A549 (cell line): Measurements from ENCODE around the gene ATP5PD. TPM values are rescaled to one million over a fixed set of nuclear protein-coding genes. Genes with fewer than 3 reads are reported as not detected.

Experiments used
- ATAC-seq, 2 experiments: fragments of 200-7000 bp in 1 of 2; fragments of >200 bp in 1 of 2; cut with Nextera tagmentation in 1 of 2; cut with Tn5 transposase in 1 of 2; 3 replicates each; pipeline versions ENCODE4 v1.8.0 to v1.9.1; 2018 to 2020; ENCODE audit warnings: mild to moderate bottlenecking in 1 of 2, moderate library complexity in 1 of 2
- CTCF ChIA-PET: fragments of 300-600 bp; sonication (Branson Sonifier 250); formaldehyde crosslinking; extraction: SDS; loops from one replicate; lab custom pipeline; 2021; ENCODE audit warnings: antibody characterized with exemption, inconsistent platforms; lab: Yijun Ruan, JAX
- POLR2A ChIA-PET: fragments of 350-600 bp; formaldehyde crosslinking; extraction: SDS; loops from one replicate; lab custom pipeline; 2021; ENCODE audit warnings: antibody characterized with exemption, inconsistent platforms; lab: Yijun Ruan, JAX
- DNase-seq, 2 experiments: peaks; one replicate each; pipeline versions ENCODE4 v3.0.0 to v3.0.0-alpha.2; 2011 to 2016; ENCODE audit warnings: low read depth in 1 of 2, low spot score in 1 of 2
- FAIRE-seq: peaks from 2 replicates; lab custom pipeline; 2011; peaks lifted over from hg19 to GRCh38; lab: Jason Lieb, UNC
- H3K27ac ChIP-seq, 2 experiments: fragments of >200 bp; sonication (Bioruptor Twin); formaldehyde crosslinking; 3 replicates each; pipeline ENCODE4 v1.5.1; 2016 to 2017
- H3K4me1 ChIP-seq: fragments of >200 bp; sonication (Bioruptor Twin); formaldehyde crosslinking; 3 replicates; pipeline ENCODE4 v1.6.1; 2016
- H3K4me2 ChIP-seq: fragments of >200 bp; sonication (Bioruptor Twin); formaldehyde crosslinking; 3 replicates; pipeline ENCODE4 v1.6.1; 2016
- H3K4me3 ChIP-seq: fragments of >200 bp; sonication (Bioruptor Twin); formaldehyde crosslinking; 3 replicates; pipeline ENCODE4 v1.5.1; 2016
- H3K9me3 ChIP-seq: fragments of >200 bp; sonication (Bioruptor Twin); formaldehyde crosslinking; 3 replicates; pipeline ENCODE4 v1.6.1; 2016
- BHLHE40 ChIP-seq: IDR thresholded peaks from 2 replicates; pipeline ENCODE4 v1.6.1; 2012; ENCODE audit warnings: low read depth, low read length, inconsistent platforms
- CBX8 ChIP-seq: fragments of 200-600 bp; sonication (generic); IDR thresholded peaks from 2 replicates; pipeline ENCODE4 v1.6.1; 2016
- CEBPB ChIP-seq, 2 experiments: fragments of >200 bp in 1 of 2; sonication (Bioruptor Twin) in 1 of 2; formaldehyde crosslinking in 1 of 2; IDR thresholded peaks; 2 replicates each; pipeline ENCODE4 v1.6.1; 2012 to 2016
- EHF ChIP-seq: fragments of 250-450 bp; sonication (Bioruptor Pico); IDR thresholded peaks from 2 replicates; pipeline ENCODE4 v1.5.0; 2020; ENCODE audit warnings: mild to moderate bottlenecking
- ESRRA ChIP-seq: fragments of 150-350 bp; IDR thresholded peaks from 2 replicates; pipeline ENCODE4 v1.6.1; 2014; ENCODE audit warnings: mild to moderate bottlenecking, low read length, borderline replicate concordance
- FOSL2 ChIP-seq, 2 experiments: fragments of 450-650 bp in 1 of 2; fragments of >200 bp in 1 of 2; sonication (Bioruptor Twin) in 1 of 2; formaldehyde crosslinking; IDR thresholded peaks; 2 replicates each; pipeline versions ENCODE4 v1.5.0 to v1.6.1; 2016 to 2020; ENCODE audit warnings: mild to moderate bottlenecking in 1 of 2, moderate library complexity in 1 of 2
- GATA3 ChIP-seq: IDR thresholded peaks from 2 replicates; pipeline ENCODE4 v1.6.1; 2012; ENCODE audit warnings: borderline replicate concordance
- HDAC2 ChIP-seq: fragments of 200-600 bp; sonication (generic); IDR thresholded peaks from 2 replicates; pipeline ENCODE4 v1.6.1; 2016
- HEYL ChIP-seq: fragments of 250-450 bp; sonication (Bioruptor Pico); IDR thresholded peaks from 2 replicates; pipeline ENCODE4 v1.8.0; 2021; ENCODE audit warnings: mild to moderate bottlenecking, moderate library complexity
- HOXB5 ChIP-seq: fragments of 250-450 bp; sonication (Bioruptor Pico); IDR thresholded peaks from 2 replicates; pipeline ENCODE4 v1.5.0; 2020; ENCODE audit warnings: mild to moderate bottlenecking, moderate library complexity
- JUN ChIP-seq, 2 experiments: fragments of >200 bp; sonication (Bioruptor Twin); formaldehyde crosslinking; IDR thresholded peaks; 2 replicates in 1 of 2; 3 replicates in 1 of 2; pipeline ENCODE4 v1.6.1; 2016 to 2017
- KDM5A ChIP-seq: fragments of 200-600 bp; sonication (generic); IDR thresholded peaks from 2 replicates; pipeline ENCODE4 v1.6.1; 2016; ENCODE audit warnings: antibody characterized with exemption, mild to moderate bottlenecking
- MAZ ChIP-seq: fragments of 150-350 bp; IDR thresholded peaks from 2 replicates; pipeline ENCODE4 v1.6.1; 2014; ENCODE audit warnings: antibody characterized with exemption, low read depth, low read length, borderline replicate concordance
- NR3C1 ChIP-seq: fragments of >200 bp; sonication (Bioruptor Twin); formaldehyde crosslinking; IDR thresholded peaks from 3 replicates; pipeline ENCODE4 v1.6.1; 2017
- PHF8 ChIP-seq: fragments of 200-600 bp; sonication (generic); IDR thresholded peaks from 2 replicates; pipeline ENCODE4 v1.6.1; 2016; ENCODE audit warnings: low read depth, mild to moderate bottlenecking, antibody characterized with exemption, moderate library complexity, borderline replicate concordance
- POLR2A ChIP-seq: IDR thresholded peaks from 2 replicates; pipeline ENCODE4 v1.6.1; 2012; ENCODE audit warnings: mild to moderate bottlenecking, low read length
- POLR2AphosphoS2 ChIP-seq: conservative IDR thresholded peaks from 2 replicates; pipeline ENCODE4 v1.6.1; 2012; ENCODE audit warnings: low read length, improper control_type of control experiment, inconsistent platforms
- RAD21 ChIP-seq, 2 experiments: fragments of >200 bp in 1 of 2; sonication (Bioruptor Twin) in 1 of 2; formaldehyde crosslinking in 1 of 2; IDR thresholded peaks in 1 of 2; conservative IDR thresholded peaks in 1 of 2; 2 replicates in 1 of 2; 3 replicates in 1 of 2; pipeline ENCODE4 v1.6.1; 2012 to 2018; ENCODE audit warnings: inconsistent platforms in 1 of 2
- RARB ChIP-seq: fragments of 250-450 bp; sonication (Bioruptor Pico); IDR thresholded peaks from 2 replicates; pipeline ENCODE4 v1.8.0; 2021; ENCODE audit warnings: mild to moderate bottlenecking, moderate library complexity
- RCOR1 ChIP-seq: fragments of 150-350 bp; IDR thresholded peaks from 2 replicates; pipeline ENCODE4 v1.6.1; 2014; ENCODE audit warnings: antibody characterized with exemption, low read length, low read depth
- RFX5 ChIP-seq: fragments of 450-650 bp; IDR thresholded peaks from 2 replicates; pipeline ENCODE4 v1.7.1; 2014; ENCODE audit warnings: antibody characterized with exemption, mild to moderate bottlenecking, moderate library complexity
- RNF2 ChIP-seq: fragments of 200-600 bp; sonication (generic); IDR thresholded peaks from 2 replicates; pipeline ENCODE4 v1.6.1; 2016; ENCODE audit warnings: low read depth, mild to moderate bottlenecking, antibody characterized with exemption, moderate library complexity, borderline replicate concordance
- SMC3 ChIP-seq: fragments of >200 bp; sonication (Bioruptor Twin); formaldehyde crosslinking; IDR thresholded peaks from 3 replicates; pipeline ENCODE4 v1.6.1; 2018; ENCODE audit warnings: inconsistent platforms
- ZC3H11A ChIP-seq: fragments of 450-650 bp; IDR thresholded peaks from 2 replicates; pipeline ENCODE4 v1.6.1; 2014; ENCODE audit warnings: antibody characterized with exemption, mild to moderate bottlenecking
- ZFP36 ChIP-seq: fragments of 450-650 bp; IDR thresholded peaks from 2 replicates; pipeline ENCODE4 v1.6.1; 2014; ENCODE audit warnings: borderline replicate concordance; ENCODE audit not compliant: partially characterized antibody
- WGBS: methylation state at CpG from one replicate; pipeline ENCODE4 v1.1.6; 2017; ENCODE audit errors: missing lambda C conversion rate; 5-methylcytosine and 5-hydroxymethylcytosine counted together
- polyA minus RNA-seq: library from RNA; depleted of rRNA, polyadenylated mRNA; stranded (reverse); fragments of >200 nt; gene quantifications from 2 replicates; pipeline ENCODE4 v1.2.3, GENCODE V29; 2011; rRNA and poly(A)+ RNA removed
- polyA plus RNA-seq, 4 experiments: library from polyadenylated mRNA; depleted of rRNA in 3 of 4; stranded (reverse); fragments of >200 nt; fragmentation: RNase III in 1 of 4; extraction: RNeasy Plus Mini Kit Qiagen cat#74134 plus additional on column Dnase treatment in 1 of 4; gene quantifications; 2 replicates in 3 of 4; 3 replicates in 1 of 4; pipeline ENCODE4 v1.2.3, GENCODE V29; 2011 to 2017
- TF ChIP-seq, protein P1 (sequence below): IDR thresholded peaks from 2 replicates; pipeline ENCODE4 v1.6.1; 2012
- TF ChIP-seq, protein P2 (sequence below): fragments of 250-450 bp; sonication (Bioruptor Pico); IDR thresholded peaks from 2 replicates; pipeline ENCODE4 v1.5.0; 2020; ENCODE audit warnings: low read depth, mild to moderate bottlenecking, moderate library complexity
- TF ChIP-seq, protein P3 (sequence below): IDR thresholded peaks from 2 replicates; pipeline ENCODE4 v1.6.1; 2012; ENCODE audit warnings: low read depth, borderline replicate concordance
- TF ChIP-seq, protein P4 (sequence below): fragments of 450-650 bp; IDR thresholded peaks from 2 replicates; pipeline ENCODE4 v1.6.1; 2014; ENCODE audit warnings: antibody characterized with exemption
- TF ChIP-seq, protein P5 (sequence below): fragments of >200 bp; sonication (Bioruptor Twin); formaldehyde crosslinking; IDR thresholded peaks from 3 replicates; pipeline ENCODE4 v1.6.1; 2016

ATP5PD gene
- polyA plus RNA-seq (2011; rRNA removed) (314 and 333 TPM in 2 replicates), polyA plus RNA-seq (2017; fragmentation: RNase III; extraction: RNeasy Plus Mini Kit Qiagen cat#74134 plus additional on column Dnase treatment) (429 to 463 TPM (median 440 TPM) in 3 replicates), polyA minus RNA-seq (103 and 169 TPM in 2 replicates)
- polyA plus RNA-seq (2012; cell fraction: cytosol; rRNA removed), result 255 and 282 TPM in 2 replicates
- 105 and 172 TPM in 2 replicates for polyA plus RNA-seq (2012; cell fraction: nucleus; rRNA removed)

DNA sequence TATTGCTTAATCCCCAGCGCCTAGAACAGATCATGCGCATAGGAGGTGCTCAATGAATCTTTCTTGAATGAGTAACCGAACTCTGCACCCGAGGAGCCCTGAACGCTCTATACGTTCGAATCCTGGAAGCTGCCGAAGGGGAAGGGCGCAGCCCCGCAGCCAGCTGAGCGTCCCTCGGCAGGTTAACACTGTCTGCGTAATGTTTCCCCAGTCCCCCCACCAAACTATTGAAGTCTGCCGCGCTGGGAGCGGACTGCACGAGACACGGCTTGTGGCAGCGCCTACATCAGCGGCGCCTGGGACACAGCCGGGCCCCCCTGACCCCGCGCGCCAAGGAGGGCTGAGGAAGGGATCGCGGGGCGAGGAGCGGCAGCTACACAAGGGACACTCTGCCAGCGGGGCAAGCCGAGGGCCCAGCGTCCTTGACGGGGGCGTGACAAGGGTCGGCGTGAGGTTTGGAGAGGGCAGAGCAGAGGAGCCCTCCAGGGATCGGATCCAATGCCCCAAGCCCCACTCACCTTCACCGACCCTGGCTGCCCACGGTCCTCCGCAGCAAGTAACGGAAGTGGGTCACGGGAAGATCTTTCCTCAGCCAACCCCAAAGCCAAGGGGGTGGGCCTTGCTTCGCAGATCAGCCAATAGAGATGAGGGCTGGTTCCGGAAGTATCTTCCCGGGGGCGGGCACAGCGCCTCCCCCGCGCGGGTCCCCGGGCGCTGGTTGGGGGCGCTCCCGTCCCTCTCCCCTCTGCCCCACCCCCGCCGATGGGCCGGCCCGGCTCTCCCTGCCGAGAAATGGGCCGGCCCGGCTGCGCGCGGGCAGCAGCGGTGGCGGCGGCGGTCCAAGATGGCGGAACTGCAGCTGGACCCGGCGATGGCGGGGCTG, at the start of gene ATP5PD, which contains the start of gene KCTD2:
Gene ATP5PD (minus strand): TSS at position 563 of the 883 bp plus-strand sequence. CDS start 4,319 bp downstream, outside the sequence.
Gene KCTD2 (plus strand): TSS at position 819 of the 883 bp plus-strand sequence. CDS start 26 bp downstream, at position 845.
- 1% methylated on average over 34 of the region's 72 CpGs for WGBS
- POLR2A ChIA-PET, result interaction anchor here (0.6 to 2.7 kb wide), 10 partner anchors 10 to 63 kb away, joined by 3 to 21 read pairs (median 4); partner anchors contain the start of genes ARMC7, MRPL58 and SLC16A5
- peaks cover 16% of the 10 kb centered on the region for H3K4me1 ChIP-seq
- peak; percentile 68 for FAIRE-seq
- H3K4me2 ChIP-seq, result peak within 1 kb of the TSS; percentile 97
- H3K4me3 ChIP-seq, result peak within 1 kb of the TSS; percentile 94
- peak within 1 kb of the TSS; percentile 93 to 97 for H3K27ac ChIP-seq
- no peaks in the 10 kb centered on the region for H3K9me3 ChIP-seq
- peak; percentile 98 to 99 for ATAC-seq
- 0 out of 2 replicates have a peak, but pooled peaks have one; percentile 26 for TF ChIP-seq GATA3
- peak in 1 of 2 experiments; percentile 91 for TF ChIP-seq JUN (IDR thresholded peaks at IDR 0.05)
- TF ChIP-seq EHF (CRISPR knock-in tag), result no peak
- TF ChIP-seq, protein P1, sequence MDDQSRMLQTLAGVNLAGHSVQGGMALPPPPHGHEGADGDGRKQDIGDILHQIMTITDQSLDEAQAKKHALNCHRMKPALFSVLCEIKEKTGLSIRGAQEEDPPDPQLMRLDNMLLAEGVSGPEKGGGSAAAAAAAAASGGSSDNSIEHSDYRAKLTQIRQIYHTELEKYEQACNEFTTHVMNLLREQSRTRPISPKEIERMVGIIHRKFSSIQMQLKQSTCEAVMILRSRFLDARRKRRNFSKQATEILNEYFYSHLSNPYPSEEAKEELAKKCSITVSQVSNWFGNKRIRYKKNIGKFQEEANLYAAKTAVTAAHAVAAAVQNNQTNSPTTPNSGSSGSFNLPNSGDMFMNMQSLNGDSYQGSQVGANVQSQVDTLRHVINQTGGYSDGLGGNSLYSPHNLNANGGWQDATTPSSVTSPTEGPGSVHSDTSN, result peak; percentile 85
- TF ChIP-seq, protein P2, sequence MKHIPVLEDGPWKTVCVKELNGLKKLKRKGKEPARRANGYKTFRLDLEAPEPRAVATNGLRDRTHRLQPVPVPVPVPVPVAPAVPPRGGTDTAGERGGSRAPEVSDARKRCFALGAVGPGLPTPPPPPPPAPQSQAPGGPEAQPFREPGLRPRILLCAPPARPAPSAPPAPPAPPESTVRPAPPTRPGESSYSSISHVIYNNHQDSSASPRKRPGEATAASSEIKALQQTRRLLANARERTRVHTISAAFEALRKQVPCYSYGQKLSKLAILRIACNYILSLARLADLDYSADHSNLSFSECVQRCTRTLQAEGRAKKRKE (CRISPR knock-in tag), result no peak
- peak; percentile 56; the same call in 1 of the 2 replicates for TF ChIP-seq KDM5A
- TF ChIP-seq CEBPB (IDR thresholded peaks at IDR 0.05), result peak in 1 of 2 experiments; percentile 75; a peak in 2 of 4 replicates
- TF ChIP-seq, protein P3, sequence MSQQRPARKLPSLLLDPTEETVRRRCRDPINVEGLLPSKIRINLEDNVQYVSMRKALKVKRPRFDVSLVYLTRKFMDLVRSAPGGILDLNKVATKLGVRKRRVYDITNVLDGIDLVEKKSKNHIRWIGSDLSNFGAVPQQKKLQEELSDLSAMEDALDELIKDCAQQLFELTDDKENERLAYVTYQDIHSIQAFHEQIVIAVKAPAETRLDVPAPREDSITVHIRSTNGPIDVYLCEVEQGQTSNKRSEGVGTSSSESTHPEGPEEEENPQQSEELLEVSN, result peak; percentile 47; the same call in 1 of the 2 replicates
- TF ChIP-seq PHF8, result peak; percentile 85
- TF ChIP-seq BHLHE40, result peak; percentile 53
- 0 out of 2 replicates have a peak, but pooled peaks have one; percentile 62 for TF ChIP-seq ESRRA
- no peak for TF ChIP-seq NR3C1
- no peak for TF ChIP-seq HDAC2
- no peak for TF ChIP-seq HEYL (CRISPR knock-in tag)
- TF ChIP-seq CBX8, result no peak
- TF ChIP-seq ZFP36, result no peak
- TF ChIP-seq, protein P4, sequence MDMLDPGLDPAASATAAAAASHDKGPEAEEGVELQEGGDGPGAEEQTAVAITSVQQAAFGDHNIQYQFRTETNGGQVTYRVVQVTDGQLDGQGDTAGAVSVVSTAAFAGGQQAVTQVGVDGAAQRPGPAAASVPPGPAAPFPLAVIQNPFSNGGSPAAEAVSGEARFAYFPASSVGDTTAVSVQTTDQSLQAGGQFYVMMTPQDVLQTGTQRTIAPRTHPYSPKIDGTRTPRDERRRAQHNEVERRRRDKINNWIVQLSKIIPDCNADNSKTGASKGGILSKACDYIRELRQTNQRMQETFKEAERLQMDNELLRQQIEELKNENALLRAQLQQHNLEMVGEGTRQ, result peak; percentile 19; the same call in 1 of the 2 replicates
- TF ChIP-seq POLR2A, result peak; percentile 90
- TF ChIP-seq SMC3, result no peak; the same call in 2 of the 3 replicates
- no peak for TF ChIP-seq RNF2
- no peak for TF ChIP-seq RCOR1
- TF ChIP-seq RAD21 (conservative IDR thresholded peaks at IDR 0.05 in 1 of 2, IDR thresholded peaks at IDR 0.05 in 1 of 2), result 0 out of 5 replicates have a peak, but pooled peaks of 1 of the 2 experiments have one; percentile 21
- no peak for TF ChIP-seq RARB (CRISPR knock-in tag)
- no peak for TF ChIP-seq ZC3H11A
- TF ChIP-seq, protein P5, sequence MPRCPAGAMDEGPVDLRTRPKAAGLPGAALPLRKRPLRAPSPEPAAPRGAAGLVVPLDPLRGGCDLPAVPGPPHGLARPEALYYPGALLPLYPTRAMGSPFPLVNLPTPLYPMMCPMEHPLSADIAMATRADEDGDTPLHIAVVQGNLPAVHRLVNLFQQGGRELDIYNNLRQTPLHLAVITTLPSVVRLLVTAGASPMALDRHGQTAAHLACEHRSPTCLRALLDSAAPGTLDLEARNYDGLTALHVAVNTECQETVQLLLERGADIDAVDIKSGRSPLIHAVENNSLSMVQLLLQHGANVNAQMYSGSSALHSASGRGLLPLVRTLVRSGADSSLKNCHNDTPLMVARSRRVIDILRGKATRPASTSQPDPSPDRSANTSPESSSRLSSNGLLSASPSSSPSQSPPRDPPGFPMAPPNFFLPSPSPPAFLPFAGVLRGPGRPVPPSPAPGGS, result peak; percentile 92
- 0 out of 2 replicates have a peak, but pooled peaks have one; percentile 23 for TF ChIP-seq HOXB5 (CRISPR knock-in tag)
- no peak for TF ChIP-seq POLR2AphosphoS2
- TF ChIP-seq MAZ, result peak; percentile 48; the same call in 1 of the 2 replicates
- 0 out of 2 replicates have a peak, but pooled peaks have one; percentile 37 for TF ChIP-seq RFX5
- TF ChIP-seq FOSL2 (IDR thresholded peaks at IDR 0.05), result no peak
- TF ChIP-seq FOSL2 (CRISPR knock-in tag; IDR thresholded peaks at IDR 0.05), result 0 out of 2 replicates have a peak, but pooled peaks have one; percentile 21
- DNase-seq, result peak; percentile 98 to 99
- CTCF ChIA-PET, result interaction anchor here (0.8 to 81.8 kb wide), 6 partner anchors 11 to 85 kb away, joined by 3 to 3429 read pairs (median 6); partner anchors contain the start of genes ARMC7, NT5C and SLC16A5
